Measurements from ENCODE around the gene GLTP.
"Not testable (repeated sequence)": the region's sequence is repeated elsewhere in the genome, so short reads cannot be mapped to it uniquely, and the experiment has no call there.

DNA sequence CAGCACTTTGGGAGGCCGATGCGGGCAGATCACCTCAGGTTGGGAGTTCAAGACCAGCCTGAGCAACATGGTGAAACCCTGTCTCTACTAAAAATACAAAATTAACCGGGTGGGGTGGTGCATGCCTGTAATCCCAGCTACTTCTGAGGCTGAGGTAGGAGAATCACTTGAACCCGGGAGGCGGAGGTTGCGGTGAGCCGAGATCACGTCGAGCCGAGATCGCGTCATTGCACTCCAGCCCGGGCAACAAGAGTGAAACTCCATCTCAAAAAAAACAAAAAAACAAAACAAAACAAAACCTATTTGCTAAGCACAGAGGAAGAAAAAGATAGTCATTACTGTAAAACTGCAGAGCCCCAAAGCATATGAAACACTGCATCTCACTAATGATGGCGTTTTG, 49.0 kb upstream of the GLTP start:
- TF ChIP-seq, protein P1, sequence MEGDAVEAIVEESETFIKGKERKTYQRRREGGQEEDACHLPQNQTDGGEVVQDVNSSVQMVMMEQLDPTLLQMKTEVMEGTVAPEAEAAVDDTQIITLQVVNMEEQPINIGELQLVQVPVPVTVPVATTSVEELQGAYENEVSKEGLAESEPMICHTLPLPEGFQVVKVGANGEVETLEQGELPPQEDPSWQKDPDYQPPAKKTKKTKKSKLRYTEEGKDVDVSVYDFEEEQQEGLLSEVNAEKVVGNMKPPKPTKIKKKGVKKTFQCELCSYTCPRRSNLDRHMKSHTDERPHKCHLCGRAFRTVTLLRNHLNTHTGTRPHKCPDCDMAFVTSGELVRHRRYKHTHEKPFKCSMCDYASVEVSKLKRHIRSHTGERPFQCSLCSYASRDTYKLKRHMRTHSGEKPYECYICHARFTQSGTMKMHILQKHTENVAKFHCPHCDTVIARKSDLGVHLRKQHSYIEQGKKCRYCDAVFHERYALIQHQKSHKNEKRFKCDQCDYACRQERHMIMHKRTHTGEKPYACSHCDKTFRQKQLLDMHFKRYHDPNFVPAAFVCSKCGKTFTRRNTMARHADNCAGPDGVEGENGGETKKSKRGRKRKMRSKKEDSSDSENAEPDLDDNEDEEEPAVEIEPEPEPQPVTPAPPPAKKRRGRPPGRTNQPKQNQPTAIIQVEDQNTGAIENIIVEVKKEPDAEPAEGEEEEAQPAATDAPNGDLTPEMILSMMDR (IDR thresholded peaks at IDR 0.05; ENCODE audit: insufficient read depth, low read depth, low read length) = not testable (repeated sequence)
- not testable (repeated sequence) for TF ChIP-seq EZH2 (IDR thresholded peaks at IDR 0.05; ENCODE audit: insufficient read depth, low read length)
